Brain microvascular endothelial cell (primary cell): Measurements from ENCODE around the gene KCNQ5.

Experiments
- DNase-seq: peaks from one replicate; pipeline ENCODE4 v3.0.0-alpha.2; 2020
- H3K27ac ChIP-seq: fragments of 250-450 bp; sonication (Bioruptor Pico); 2 replicates; pipeline ENCODE4 v1.5.1; 2020; ENCODE audit warnings: mild to moderate bottlenecking, moderate library complexity
- H3K27me3 ChIP-seq: fragments of 250-450 bp; sonication (Bioruptor Pico); replicated peaks from 2 replicates; pipeline ENCODE4 v1.5.1; 2020; ENCODE audit warnings: mild to moderate bottlenecking
- H3K36me3 ChIP-seq: fragments of 250-450 bp; sonication (Bioruptor Pico); replicated peaks from 2 replicates; pipeline ENCODE4 v1.5.1; 2020; ENCODE audit warnings: mild to moderate bottlenecking
- H3K4me3 ChIP-seq: 2 replicates; pipeline ENCODE4 v1.5.1; 2011; ENCODE audit warnings: low read depth, mild to moderate bottlenecking, control low read depth, low read length, moderate library complexity
- CTCF ChIP-seq: IDR thresholded peaks from 2 replicates; pipeline ENCODE4 v1.5.1; 2011; ENCODE audit warnings: low read depth, mild to moderate bottlenecking, moderate library complexity, low read length, control low read depth, inconsistent platforms; ENCODE audit errors: missing control alignments
- in situ Hi-C: cut with HindIII; loops from 2 replicates; pipeline ENCODE4 v1.10.0; 2017; ENCODE audit warnings: low sequenced_read_pairs, low pct_ligation_motif_present

Gene KCNQ5

GRCh38 chr6:73156793-73157767, 535.2 kb downstream of the KCNQ5 start:
- H3K36me3 ChIP-seq = no peaks in the 10 kb centered on the region
- H3K27ac ChIP-seq = no peak overlapping the region
- H3K27me3 ChIP-seq = no peaks in the 10 kb centered on the region
- no peak for TF ChIP-seq CTCF
- DNase-seq = no peak
- no peak overlapping the region for H3K4me3 ChIP-seq
- in situ Hi-C loops = no loop called here

GRCh38 chr6:73157870-73158269, 536.0 kb downstream of the KCNQ5 start:
- Histone ChIP-seq H3K27ac (no peak overlapping the region), H3K27me3 (no peaks in the 10 kb centered on the region), H3K36me3 (no peaks in the 10 kb centered on the region), H3K4me3 (no peak overlapping the region)
- TF ChIP-seq CTCF = no peak
- no peak for DNase-seq
- in situ Hi-C loops = no loop called here

- in situ Hi-C loops = no loop called here
- Histone ChIP-seq H3K27me3 (no peaks in the 10 kb centered on the region), H3K27ac (no peak overlapping the region), H3K36me3 (no peaks in the 10 kb centered on the region), H3K4me3 (no peak overlapping the region)
- TF ChIP-seq CTCF = no peak
- DNase-seq = no peak
Observed at GRCh38 chr6:73169111-73169510, 547.2 kb downstream of the KCNQ5 start.

GRCh38 chr6:73169633-73170032, 547.8 kb downstream of the KCNQ5 start:
- in situ Hi-C loops = no loop called here
- no peak overlapping the region for H3K27ac ChIP-seq
- no peak overlapping the region for H3K4me3 ChIP-seq
- no peaks in the 10 kb centered on the region for H3K36me3 ChIP-seq
- TF ChIP-seq CTCF = no peak
- H3K27me3 ChIP-seq = no peaks in the 10 kb centered on the region
- DNase-seq = no peak

GRCh38 chr6:73174646-73175045, 552.8 kb downstream of the KCNQ5 start:
- Histone ChIP-seq H3K27me3 (no peaks in the 10 kb centered on the region), H3K4me3 (no peak overlapping the region), H3K36me3 (no peaks in the 10 kb centered on the region), H3K27ac (no peak overlapping the region)
- in situ Hi-C loops = no loop called here
- no peak for DNase-seq
- no peak for TF ChIP-seq CTCF
